ENCODE results near the gene UBL4B.

DNA sequence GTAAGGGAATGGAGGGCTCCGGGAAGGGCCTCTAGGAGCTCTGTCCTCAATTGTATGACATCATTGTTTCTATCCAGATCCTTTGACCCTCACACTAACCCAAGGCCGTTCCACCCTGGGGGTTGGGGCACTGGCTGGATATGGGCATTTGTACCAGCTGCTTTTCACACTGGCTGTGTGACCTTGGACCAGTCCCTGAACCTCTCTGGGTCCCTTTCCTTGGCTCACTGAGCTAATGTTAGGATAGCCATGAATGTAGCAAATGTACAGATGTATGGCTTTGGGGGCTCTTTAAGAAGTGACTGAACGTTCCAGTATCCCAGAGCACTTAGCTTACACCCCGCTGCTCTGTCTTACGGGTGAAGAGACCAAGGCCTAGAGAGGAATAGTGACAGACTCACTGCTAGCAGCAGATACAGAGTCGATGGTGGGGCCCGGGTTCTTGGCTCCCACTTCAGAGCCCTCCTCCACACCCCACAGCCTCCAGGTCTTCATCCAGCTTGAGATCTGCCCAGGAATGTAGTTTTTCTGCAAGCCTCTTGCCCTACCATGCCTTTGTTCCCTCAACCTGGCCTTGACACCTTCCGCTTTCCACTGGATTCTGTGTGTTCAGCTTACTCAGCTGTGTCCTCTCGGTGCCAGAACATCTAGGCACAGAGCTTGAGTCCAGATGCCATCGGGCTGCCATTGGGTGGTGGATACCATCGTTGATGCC, 14.6 kb upstream of the UBL4B start:
- TF ChIP-seq POLR2A (IDR thresholded peaks at IDR 0.05), result no peak
- TF ChIP-seq, protein P1, sequence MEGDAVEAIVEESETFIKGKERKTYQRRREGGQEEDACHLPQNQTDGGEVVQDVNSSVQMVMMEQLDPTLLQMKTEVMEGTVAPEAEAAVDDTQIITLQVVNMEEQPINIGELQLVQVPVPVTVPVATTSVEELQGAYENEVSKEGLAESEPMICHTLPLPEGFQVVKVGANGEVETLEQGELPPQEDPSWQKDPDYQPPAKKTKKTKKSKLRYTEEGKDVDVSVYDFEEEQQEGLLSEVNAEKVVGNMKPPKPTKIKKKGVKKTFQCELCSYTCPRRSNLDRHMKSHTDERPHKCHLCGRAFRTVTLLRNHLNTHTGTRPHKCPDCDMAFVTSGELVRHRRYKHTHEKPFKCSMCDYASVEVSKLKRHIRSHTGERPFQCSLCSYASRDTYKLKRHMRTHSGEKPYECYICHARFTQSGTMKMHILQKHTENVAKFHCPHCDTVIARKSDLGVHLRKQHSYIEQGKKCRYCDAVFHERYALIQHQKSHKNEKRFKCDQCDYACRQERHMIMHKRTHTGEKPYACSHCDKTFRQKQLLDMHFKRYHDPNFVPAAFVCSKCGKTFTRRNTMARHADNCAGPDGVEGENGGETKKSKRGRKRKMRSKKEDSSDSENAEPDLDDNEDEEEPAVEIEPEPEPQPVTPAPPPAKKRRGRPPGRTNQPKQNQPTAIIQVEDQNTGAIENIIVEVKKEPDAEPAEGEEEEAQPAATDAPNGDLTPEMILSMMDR (IDR thresholded peaks at IDR 0.05), result no peak

Data from right lobe of liver (tissue), 4 donors.